Hepatocyte (in vitro differentiated cells): ENCODE data around the gene KMT2D.

Experiments
- CTCF ChIP-seq: fragments of 200-600 bp; sonication (generic); IDR thresholded peaks from 2 replicates; pipeline ENCODE4 v1.5.1; 2016; ENCODE audit warnings: antibody characterized with exemption, mild to moderate bottlenecking; ENCODE audit not compliant: poor library complexity
- EZH2 ChIP-seq: fragments of 200-600 bp; sonication (generic); IDR thresholded peaks from 2 replicates; pipeline ENCODE4 v1.6.1; 2016; ENCODE audit warnings: antibody characterized with exemption, mild to moderate bottlenecking, borderline replicate concordance
- EZH2phosphoT487 ChIP-seq: fragments of 200-600 bp; sonication (generic); IDR thresholded peaks from one replicate; pipeline ENCODE4 v1.6.1; 2018; ENCODE audit warnings: antibody characterized with exemption, mild to moderate bottlenecking, low read depth, moderate library complexity; ENCODE audit not compliant: unreplicated experiment, severe bottlenecking

GRCh38 chr12:49054096-49054495 lies 6.5 kb downstream of the KMT2D start:
- no peak for TF ChIP-seq CTCF
- TF ChIP-seq EZH2phosphoT487: no peak
- no peak for TF ChIP-seq EZH2
